Adipocyte (in vitro differentiated cells): ENCODE measurements around the gene SUPT3H.

Experiments used
- DNase-seq: peaks from one replicate; pipeline ENCODE4 v3.0.0-alpha.2; 2015; ENCODE audit warnings: low read depth
- H3K27me3 ChIP-seq: replicated peaks from 2 replicates; pipeline ENCODE4 v1.7.0; 2013; ENCODE audit warnings: mild to moderate bottlenecking, low read length, moderate library complexity; ENCODE audit not compliant: control insufficient read depth, insufficient read depth
- H3K36me3 ChIP-seq: 2 replicates; pipeline ENCODE4 v1.7.0; 2013; ENCODE audit warnings: low read length, mild to moderate bottlenecking, moderate library complexity; ENCODE audit not compliant: control insufficient read depth, insufficient read depth, severe bottlenecking
- H3K4me1 ChIP-seq: 2 replicates; pipeline ENCODE4 v1.7.0; 2013; ENCODE audit warnings: mild to moderate bottlenecking, low read length, moderate library complexity; ENCODE audit not compliant: control insufficient read depth, insufficient read depth
- H3K4me3 ChIP-seq: 2 replicates; pipeline ENCODE4 v1.7.0; 2013; ENCODE audit warnings: mild to moderate bottlenecking, low read length, moderate library complexity
- H3K9ac ChIP-seq: 2 replicates; pipeline ENCODE4 v1.7.0; 2013; ENCODE audit warnings: mild to moderate bottlenecking, low read length, moderate library complexity
- H3K9me3 ChIP-seq: 2 replicates; pipeline ENCODE4 v1.7.0; 2013; ENCODE audit warnings: mild to moderate bottlenecking, low read length, moderate library complexity; ENCODE audit not compliant: control insufficient read depth

SUPT3H gene

DNA sequence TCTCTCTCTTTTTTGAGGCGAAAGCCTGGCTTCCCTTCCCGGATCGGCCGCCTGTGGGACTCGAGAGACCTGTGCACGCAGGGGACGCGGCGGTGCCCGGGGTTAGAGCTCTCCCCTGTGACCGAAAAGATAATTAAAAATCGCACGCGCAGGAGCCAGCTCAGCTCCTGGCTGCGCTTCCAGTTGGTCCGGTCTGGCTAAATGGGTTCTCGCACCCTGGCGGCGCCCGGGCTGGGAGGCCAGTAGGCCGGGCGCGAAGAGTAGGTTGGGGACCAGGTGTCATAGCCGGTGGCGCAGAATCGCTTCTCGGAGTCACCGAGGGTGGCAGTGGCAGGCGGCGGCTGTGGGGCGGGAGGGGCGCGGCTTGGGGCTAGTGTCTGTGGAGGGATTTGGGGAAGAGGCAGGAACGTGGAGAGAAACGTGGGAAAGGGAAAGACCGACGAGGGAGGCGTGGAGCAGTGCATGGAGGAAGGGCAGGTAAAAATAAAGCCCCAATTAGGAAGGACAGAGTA, 41.9 kb upstream of the SUPT3H start:
- H3K27me3 ChIP-seq = no peaks in the 10 kb centered on the region
- peaks cover 50% of the 10 kb centered on the region for H3K4me1 ChIP-seq
- H3K9ac ChIP-seq = peak overlapping the region; percentile 88
- no peaks in the 10 kb centered on the region for H3K36me3 ChIP-seq
- peak overlapping the region; percentile 96 for H3K4me3 ChIP-seq
- no peaks in the 10 kb centered on the region for H3K9me3 ChIP-seq
- DNase-seq = no peak

DNA sequence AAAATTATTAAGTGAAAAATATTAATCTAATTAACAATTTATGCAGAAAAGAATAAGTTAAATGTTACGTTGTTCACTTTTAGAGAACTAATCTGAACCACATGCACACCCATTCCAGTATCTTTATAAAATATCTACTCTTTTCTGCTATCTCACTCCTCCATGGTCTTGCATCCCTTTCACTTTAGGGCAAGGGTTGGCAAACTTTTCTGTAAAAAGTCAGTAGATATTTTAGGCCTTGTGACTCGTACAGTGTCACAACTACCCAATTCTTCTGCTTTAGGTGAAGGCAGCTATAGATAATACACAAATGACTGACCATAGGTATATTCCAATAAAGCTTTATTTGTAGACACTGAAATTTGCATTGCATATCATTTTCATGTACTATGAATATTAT, 39.7 kb upstream of the SUPT3H start:
- H3K36me3 ChIP-seq = no peaks in the 10 kb centered on the region
- no peak for DNase-seq
- no peak overlapping the region for H3K4me3 ChIP-seq
- H3K9me3 ChIP-seq = no peaks in the 10 kb centered on the region
- no peaks in the 10 kb centered on the region for H3K27me3 ChIP-seq
- no peak overlapping the region for H3K9ac ChIP-seq
- H3K4me1 ChIP-seq = peaks cover 41% of the 10 kb centered on the region

DNA sequence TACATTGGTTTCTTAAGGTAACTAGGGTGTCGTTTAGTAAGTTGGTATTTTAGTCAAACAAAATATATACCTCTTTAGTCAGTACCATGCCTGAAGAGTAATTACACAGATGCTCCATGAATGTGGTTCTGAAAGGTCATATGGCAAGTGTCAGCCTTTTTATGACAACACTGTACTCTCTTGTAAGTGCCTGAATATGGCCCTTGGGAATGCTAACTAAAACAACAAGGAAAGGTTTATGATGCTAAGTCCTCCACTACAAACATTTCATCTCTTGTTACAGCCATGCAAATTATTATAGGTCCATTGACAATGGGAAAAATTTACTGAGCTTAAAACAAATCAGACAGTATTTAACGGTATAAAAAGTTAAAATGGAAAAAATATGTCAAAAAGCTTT, 39.0 kb upstream of the SUPT3H start:
- H3K27me3 ChIP-seq = no peaks in the 10 kb centered on the region
- peaks cover 41% of the 10 kb centered on the region for H3K4me1 ChIP-seq
- H3K4me3 ChIP-seq = no peak overlapping the region

DNA sequence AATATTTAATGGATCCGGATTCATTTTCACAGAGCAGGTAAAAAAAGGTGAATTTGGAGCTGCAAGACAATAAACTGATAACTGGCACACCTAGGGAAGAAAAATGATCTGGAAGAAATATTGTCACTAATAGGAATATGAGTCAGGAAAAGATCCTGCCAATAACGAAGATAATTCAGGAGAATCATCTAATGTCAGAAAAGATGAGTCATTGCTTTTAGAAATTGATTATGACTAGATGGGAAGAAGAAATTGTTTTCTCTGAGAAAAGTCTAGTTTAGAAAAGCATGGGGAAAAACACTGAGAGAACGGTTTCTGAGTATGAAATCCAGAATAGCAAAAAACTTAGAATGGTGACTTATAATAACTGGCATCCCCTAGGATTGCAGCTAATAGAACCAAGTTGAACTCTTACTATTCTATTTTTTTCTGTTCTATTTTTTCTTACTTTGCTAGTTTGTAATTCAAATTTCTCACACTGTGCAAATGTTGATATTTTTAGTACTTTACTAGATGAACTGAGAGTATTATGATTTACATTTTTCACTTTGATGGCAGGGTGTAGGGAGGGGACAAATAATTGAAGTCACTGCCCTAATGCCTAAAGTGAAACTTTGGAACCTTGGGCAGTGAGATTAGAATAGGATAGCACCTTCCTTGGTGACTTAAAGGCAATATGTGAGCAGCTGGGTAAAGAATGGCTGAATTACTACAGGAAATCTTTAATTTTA, 38.2 kb upstream of the SUPT3H start:
- H3K4me3 ChIP-seq = no peak overlapping the region
- H3K9ac ChIP-seq = no peak overlapping the region
- peaks cover 37% of the 10 kb centered on the region for H3K4me1 ChIP-seq
- no peaks in the 10 kb centered on the region for H3K27me3 ChIP-seq
- DNase-seq = no peak
- no peaks in the 10 kb centered on the region for H3K36me3 ChIP-seq
- no peaks in the 10 kb centered on the region for H3K9me3 ChIP-seq

More for the DNA sequence above, 39.0 kb upstream of the SUPT3H start:
- DNase-seq = no peak
- Histone ChIP-seq H3K9ac (no peak overlapping the region), H3K9me3 (no peaks in the 10 kb centered on the region), H3K36me3 (no peaks in the 10 kb centered on the region)

DNA sequence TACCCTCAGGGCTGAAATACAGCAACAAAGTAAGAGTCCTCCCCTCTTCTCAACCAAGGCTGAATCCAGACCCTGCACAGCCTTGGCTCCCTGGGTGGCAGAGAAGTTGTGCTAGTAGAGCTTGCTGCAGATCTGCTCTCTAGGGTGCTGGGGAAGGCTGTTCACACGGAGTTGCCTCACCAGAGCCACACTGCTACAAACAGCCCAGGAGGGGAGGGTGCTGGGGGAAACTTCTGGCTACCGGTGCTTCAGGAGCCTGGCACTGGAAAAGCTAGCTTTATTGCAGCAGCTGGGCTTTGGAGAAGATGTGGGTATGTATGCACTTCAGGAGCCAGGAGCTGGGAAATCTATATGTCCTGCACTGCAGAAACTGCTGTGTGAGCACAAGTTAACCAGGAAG, 37.6 kb upstream of the SUPT3H start:
- Histone ChIP-seq H3K4me1 (peaks cover 30% of the 10 kb centered on the region), H3K9me3 (no peaks in the 10 kb centered on the region), H3K36me3 (no peaks in the 10 kb centered on the region), H3K27me3 (no peaks in the 10 kb centered on the region), H3K9ac (no peak overlapping the region), H3K4me3 (no peak overlapping the region)
- no peak for DNase-seq

DNA sequence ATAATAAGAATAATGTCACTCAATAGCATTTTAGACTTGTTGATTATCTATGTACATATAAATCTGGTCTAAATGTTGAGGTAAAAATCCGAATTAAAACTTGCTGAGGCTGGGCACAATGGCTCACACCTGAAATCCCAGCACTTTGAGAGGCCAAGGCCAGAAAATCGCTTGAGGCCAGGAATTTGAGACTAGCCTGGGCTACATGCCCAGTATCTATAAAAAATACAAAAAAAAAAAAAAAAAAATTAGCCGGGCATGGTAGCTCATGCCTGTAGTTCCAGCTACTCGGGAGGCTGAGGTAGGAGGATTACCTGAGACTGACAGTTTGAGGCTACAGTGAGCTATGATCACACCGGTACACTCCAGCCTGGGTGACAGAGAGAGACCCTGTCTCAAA, 34.2 kb upstream of the SUPT3H start:
- no peaks in the 10 kb centered on the region for H3K9me3 ChIP-seq
- no peak overlapping the region for H3K9ac ChIP-seq
- DNase-seq = peak; percentile 44
- no peaks in the 10 kb centered on the region for H3K27me3 ChIP-seq
- H3K36me3 ChIP-seq = no peaks in the 10 kb centered on the region
- H3K4me3 ChIP-seq = no peak overlapping the region
- H3K4me1 ChIP-seq = peaks cover 18% of the 10 kb centered on the region

DNA sequence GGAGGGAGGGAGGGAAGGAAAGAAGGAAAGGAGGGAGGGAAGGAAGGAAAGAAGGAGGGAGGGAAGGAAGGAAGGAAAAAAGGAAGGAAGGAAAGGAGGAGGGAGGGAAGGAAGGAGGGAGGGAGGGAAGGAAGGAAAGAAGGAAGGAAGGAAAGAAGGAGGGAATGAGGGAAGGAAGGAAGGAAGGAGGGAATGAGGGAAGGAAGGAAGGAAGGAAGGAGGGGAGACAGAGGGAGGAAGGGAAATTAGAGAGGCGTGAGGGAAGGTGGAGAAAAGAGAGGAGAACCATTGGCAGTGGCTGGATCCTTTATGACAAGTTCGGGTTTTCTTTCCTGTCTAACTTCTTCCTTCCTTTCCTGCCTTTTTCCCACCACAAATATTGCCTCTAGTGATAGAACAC, 22.3 kb upstream of the SUPT3H start:
- Histone ChIP-seq H3K36me3 (no peaks in the 10 kb centered on the region), H3K4me1 (no peaks in the 10 kb centered on the region), H3K9me3 (no peaks in the 10 kb centered on the region), H3K4me3 (no peak overlapping the region), H3K27me3 (no peaks in the 10 kb centered on the region), H3K9ac (no peak overlapping the region)
- no peak for DNase-seq

DNA sequence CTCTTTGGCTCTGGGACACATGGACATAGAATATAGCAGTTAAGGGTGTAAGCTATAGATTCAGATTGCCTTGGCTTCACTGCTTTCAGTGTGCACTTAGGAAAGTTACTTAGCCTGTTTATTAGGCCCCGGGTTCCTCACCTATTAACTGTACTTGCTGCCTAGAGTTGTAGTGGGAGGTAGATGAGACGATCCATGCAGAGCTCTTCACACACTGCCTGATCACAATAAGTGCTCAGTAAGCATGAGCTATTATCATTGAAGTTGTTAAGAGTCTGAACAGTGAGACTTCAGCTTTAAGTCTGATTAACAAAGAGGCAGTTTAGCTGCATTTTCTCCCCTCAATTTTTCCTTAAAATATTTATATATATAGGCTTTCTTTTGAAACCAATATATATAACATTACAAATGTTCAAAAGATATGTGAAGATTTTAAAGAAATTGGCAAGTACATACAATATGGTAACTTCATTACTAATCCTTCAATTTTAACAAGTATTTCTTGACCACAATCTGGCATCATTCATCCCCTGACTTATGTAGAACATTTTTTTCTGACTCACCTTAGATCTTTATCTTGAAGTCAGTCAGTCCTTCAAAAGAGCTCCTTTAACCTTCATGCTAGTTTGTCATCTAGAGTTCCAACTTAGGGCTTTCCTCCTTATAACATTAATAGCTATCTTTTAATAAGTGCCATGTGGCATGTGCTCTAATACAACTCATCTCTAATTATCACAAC, 20.5 kb upstream of the SUPT3H start:
- Histone ChIP-seq H3K4me3 (no peak overlapping the region), H3K36me3 (no peaks in the 10 kb centered on the region), H3K4me1 (no peaks in the 10 kb centered on the region), H3K9me3 (no peaks in the 10 kb centered on the region), H3K9ac (no peak overlapping the region), H3K27me3 (no peaks in the 10 kb centered on the region)
- DNase-seq = no peak

DNA sequence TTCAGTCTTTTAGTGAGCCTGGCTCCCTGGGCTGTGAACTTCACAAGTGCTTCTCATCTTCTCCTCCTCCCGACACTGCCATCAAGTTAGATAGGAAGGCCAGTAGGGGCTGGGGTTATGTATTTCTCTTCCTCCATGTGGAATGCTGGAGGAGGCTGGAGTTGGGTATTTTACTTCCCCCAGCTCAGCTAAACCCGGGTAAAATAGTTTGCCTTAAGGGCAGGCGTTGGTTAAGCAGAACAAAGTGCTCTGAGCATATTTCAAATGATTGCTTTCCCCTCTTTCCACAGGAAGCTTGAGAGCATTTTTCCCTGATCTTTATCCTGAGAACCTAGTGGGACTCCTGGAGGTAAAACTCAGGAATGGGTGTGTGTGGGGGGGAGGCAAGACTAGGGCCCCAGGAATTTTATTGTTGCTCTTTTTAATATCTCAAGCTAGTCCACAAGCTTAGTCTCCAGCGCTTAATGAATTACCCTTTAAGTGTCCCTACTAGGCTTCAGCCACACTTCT, 16.9 kb upstream of the SUPT3H start:
- DNase-seq = no peak
- Histone ChIP-seq H3K9me3 (no peaks in the 10 kb centered on the region), H3K4me3 (no peak overlapping the region), H3K9ac (no peak overlapping the region), H3K27me3 (no peaks in the 10 kb centered on the region), H3K36me3 (no peaks in the 10 kb centered on the region), H3K4me1 (no peaks in the 10 kb centered on the region)

DNA sequence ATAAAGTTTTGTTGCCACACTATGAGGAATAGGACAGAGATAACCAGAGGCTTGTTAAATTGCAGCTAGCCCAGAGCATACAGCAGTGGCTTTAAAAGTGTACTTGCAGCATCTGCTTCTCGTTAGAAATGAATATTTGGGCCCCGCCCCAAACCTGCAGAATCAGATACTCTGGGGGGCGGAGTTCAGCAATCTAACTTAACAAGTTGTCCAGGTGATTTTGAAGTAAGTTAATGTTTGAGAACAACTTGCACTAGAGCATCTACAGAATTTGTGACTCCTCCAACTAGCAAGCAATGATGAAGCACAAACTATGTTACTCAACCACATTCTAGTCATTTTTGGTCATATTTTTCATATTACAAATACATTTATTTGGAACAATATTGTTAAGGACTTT, 10.6 kb upstream of the SUPT3H start:
- peak; percentile 68 for DNase-seq
- H3K9ac ChIP-seq = no peak overlapping the region
- H3K9me3 ChIP-seq = no peaks in the 10 kb centered on the region
- no peak overlapping the region for H3K4me3 ChIP-seq
- no peaks in the 10 kb centered on the region for H3K36me3 ChIP-seq
- H3K27me3 ChIP-seq = no peaks in the 10 kb centered on the region
- peaks cover 22% of the 10 kb centered on the region for H3K4me1 ChIP-seq

DNA sequence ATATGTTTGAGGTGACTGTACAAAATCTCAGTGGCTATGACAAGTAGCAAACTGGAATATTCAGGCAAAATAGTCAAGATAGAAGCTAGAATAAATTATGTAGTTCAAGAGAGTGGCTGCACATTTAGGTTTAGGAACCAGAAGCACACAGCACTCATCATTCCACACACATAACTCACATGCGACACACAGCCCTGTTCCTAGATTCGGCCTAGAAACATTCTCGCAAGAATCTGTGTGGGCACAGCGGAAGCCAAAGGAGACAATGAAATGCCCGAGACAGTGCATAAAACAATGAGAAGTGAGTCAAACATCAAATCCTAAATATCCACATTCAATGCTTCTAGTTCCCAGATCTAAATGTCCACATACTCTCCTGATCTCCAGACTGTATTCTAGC, 9.5 kb upstream of the SUPT3H start:
- Histone ChIP-seq H3K9ac (no peak overlapping the region), H3K4me3 (no peak overlapping the region), H3K9me3 (no peaks in the 10 kb centered on the region), H3K36me3 (no peaks in the 10 kb centered on the region), H3K27me3 (no peaks in the 10 kb centered on the region), H3K4me1 (peaks cover 22% of the 10 kb centered on the region)
- peak; percentile 62 for DNase-seq
